Right forelimb (tissue), 1 donor: ENCODE data around the gene CEP192.
A peak's percentile ranks its signal among the peaks of the same experiment; 100 is the strongest.
"Not testable (repeated sequence)": the region's sequence is repeated elsewhere in the genome, so short reads cannot be mapped to it uniquely, and the experiment has no call there.

Experiments used
- DNase-seq: peaks from one replicate; pipeline ENCODE4 v3.0.0-alpha.2; 2018

The CEP192 gene

GRCh38 chr18:12990967-12991820, at the start of gene CEP192:
CEP192 (plus strand) TSS chr18:12991362; CDS start chr18:12999425, 8,063 bp downstream.
- DNase-seq: peak; percentile 98

GRCh38 chr18:12943215-12943614, 47.9 kb upstream of the CEP192 start:
- DNase-seq: no peak

GRCh38 chr18:12944709-12945108, 46.5 kb upstream of the CEP192 start:
- DNase-seq: peak; percentile 67

- no peak for DNase-seq
Observed at GRCh38 chr18:12946549-12947284, 44.4 kb upstream of the CEP192 start.

- DNase-seq: peak; percentile 100
Observed at GRCh38 chr18:12947285-12948049, 43.7 kb upstream of the CEP192 start, which contains the start of gene SEH1L. SEH1L (plus strand) TSS chr18:12948011; CDS start chr18:12948122, 111 bp downstream.

- DNase-seq: peak; percentile 96
Observed at GRCh38 chr18:12948050-12948804, 42.9 kb upstream of the CEP192 start.

GRCh38 chr18:12958478-12958877, 32.7 kb upstream of the CEP192 start:
- DNase-seq: no peak

GRCh38 chr18:12960395-12960794, 30.8 kb upstream of the CEP192 start:
- no peak for DNase-seq

GRCh38 chr18:12960853-12961397, 30.2 kb upstream of the CEP192 start:
- DNase-seq: no peak

- no peak for DNase-seq
Observed at GRCh38 chr18:12963069-12963468, 28.1 kb upstream of the CEP192 start.

GRCh38 chr18:12968115-12968514, 23.0 kb upstream of the CEP192 start:
- no peak for DNase-seq

GRCh38 chr18:12968619-12969018, 22.5 kb upstream of the CEP192 start:
- no peak for DNase-seq

GRCh38 chr18:12973562-12974213, 17.5 kb upstream of the CEP192 start:
- DNase-seq: no peak

GRCh38 chr18:12975488-12975887, 15.7 kb upstream of the CEP192 start:
- no peak for DNase-seq

GRCh38 chr18:12976305-12976704, 14.9 kb upstream of the CEP192 start:
- DNase-seq: no peak

GRCh38 chr18:12980065-12980464, 11.1 kb upstream of the CEP192 start:
- DNase-seq: not testable (repeated sequence)

GRCh38 chr18:12989397-12990122, 1.6 kb upstream of the CEP192 start:
- no peak for DNase-seq

- DNase-seq: no peak
Observed at GRCh38 chr18:12990123-12990475, 1.1 kb upstream of the CEP192 start.

GRCh38 chr18:12990641-12990966, 558 bp upstream of the CEP192 start:
- no peak for DNase-seq

- DNase-seq: no peak
Observed at GRCh38 chr18:12991821-12992179, 638 bp downstream of the CEP192 start.

- DNase-seq: no peak
Observed at GRCh38 chr18:12993439-12993838, 2.3 kb downstream of the CEP192 start.
